ENCODE measurements around the gene GBA3.

GBA3 gene

GRCh38 chr4:22672944-22673343 lies 19.8 kb upstream of the GBA3 start:
- Histone ChIP-seq H2AFZ (ENCODE audit: low read length) (no peak overlapping the region), H3K4me1 (ENCODE audit: insufficient read depth, low read length, severe bottlenecking) (no peaks in the 10 kb centered on the region), H3K9me2 (ENCODE audit: low read depth, low read length) (no peaks in the 10 kb centered on the region), H3F3A (ENCODE audit: insufficient read depth, low read length) (no peaks in the 10 kb centered on the region), H3K27ac (ENCODE audit: low read depth, low read length, poor library complexity, severe bottlenecking) (no peak overlapping the region), H3K4me2 (ENCODE audit: low read length) (no peak overlapping the region), H3K27me3 (ENCODE audit: insufficient read depth, low read length) (no peaks in the 10 kb centered on the region), H4K20me1 (ENCODE audit: insufficient read depth, low read length) (no peaks in the 10 kb centered on the region), H3K79me2 (ENCODE audit: insufficient read depth, low read length) (no peaks in the 10 kb centered on the region), H3K4me3 (ENCODE audit: low read depth, low read length, poor library complexity, severe bottlenecking) (no peak overlapping the region), H3K9me3 (ENCODE audit: low read length) (no peaks in the 10 kb centered on the region), H3K9ac (ENCODE audit: low read length) (no peak overlapping the region), H3K36me3 (ENCODE audit: insufficient read depth, low read length) (no peaks in the 10 kb centered on the region)
- TF ChIP-seq CTCF (IDR thresholded peaks at IDR 0.05; ENCODE audit: low read length) (no peak), EZH2 (IDR thresholded peaks at IDR 0.05; ENCODE audit: borderline replicate concordance, low read length) (no peak)

- H3K9ac ChIP-seq (ENCODE audit: low read length): no peak overlapping the region
- H3K4me3 ChIP-seq (ENCODE audit: low read depth, low read length, poor library complexity, severe bottlenecking): no peak overlapping the region
- no peaks in the 10 kb centered on the region for H3K9me3 ChIP-seq (ENCODE audit: low read length)
- no peak overlapping the region for H2AFZ ChIP-seq (ENCODE audit: low read length)
- no peaks in the 10 kb centered on the region for H3K27me3 ChIP-seq (ENCODE audit: insufficient read depth, low read length)
- H4K20me1 ChIP-seq (ENCODE audit: insufficient read depth, low read length): no peaks in the 10 kb centered on the region
- no peaks in the 10 kb centered on the region for H3K36me3 ChIP-seq (ENCODE audit: insufficient read depth, low read length)
- H3K79me2 ChIP-seq (ENCODE audit: insufficient read depth, low read length): no peaks in the 10 kb centered on the region
- H3K4me1 ChIP-seq (ENCODE audit: insufficient read depth, low read length, severe bottlenecking): no peaks in the 10 kb centered on the region
- H3K9me2 ChIP-seq (ENCODE audit: low read depth, low read length): no peaks in the 10 kb centered on the region
- TF ChIP-seq EZH2 (IDR thresholded peaks at IDR 0.05; ENCODE audit: borderline replicate concordance, low read length) (no peak), CTCF (IDR thresholded peaks at IDR 0.05; ENCODE audit: low read length) (no peak)
- no peaks in the 10 kb centered on the region for H3F3A ChIP-seq (ENCODE audit: insufficient read depth, low read length)
- no peak overlapping the region for H3K27ac ChIP-seq (ENCODE audit: low read depth, low read length, poor library complexity, severe bottlenecking)
- H3K4me2 ChIP-seq (ENCODE audit: low read length): no peak overlapping the region
These were observed 18.0 kb upstream of the GBA3 start for GRCh38 chr4:22674700-22675099.

GRCh38 chr4:22676063-22676462 lies 16.7 kb upstream of the GBA3 start:
- H3K27ac ChIP-seq (ENCODE audit: low read depth, low read length, poor library complexity, severe bottlenecking): no peak overlapping the region
- no peaks in the 10 kb centered on the region for H3F3A ChIP-seq (ENCODE audit: insufficient read depth, low read length)
- no peak overlapping the region for H3K4me2 ChIP-seq (ENCODE audit: low read length)
- no peak overlapping the region for H3K4me3 ChIP-seq (ENCODE audit: low read depth, low read length, poor library complexity, severe bottlenecking)
- no peak overlapping the region for H2AFZ ChIP-seq (ENCODE audit: low read length)
- no peaks in the 10 kb centered on the region for H3K27me3 ChIP-seq (ENCODE audit: insufficient read depth, low read length)
- no peaks in the 10 kb centered on the region for H3K9me3 ChIP-seq (ENCODE audit: low read length)
- no peaks in the 10 kb centered on the region for H3K36me3 ChIP-seq (ENCODE audit: insufficient read depth, low read length)
- no peaks in the 10 kb centered on the region for H4K20me1 ChIP-seq (ENCODE audit: insufficient read depth, low read length)
- no peak overlapping the region for H3K9ac ChIP-seq (ENCODE audit: low read length)
- no peaks in the 10 kb centered on the region for H3K9me2 ChIP-seq (ENCODE audit: low read depth, low read length)
- TF ChIP-seq EZH2 (IDR thresholded peaks at IDR 0.05; ENCODE audit: borderline replicate concordance, low read length) (no peak), CTCF (IDR thresholded peaks at IDR 0.05; ENCODE audit: low read length) (no peak)
- no peaks in the 10 kb centered on the region for H3K4me1 ChIP-seq (ENCODE audit: insufficient read depth, low read length, severe bottlenecking)
- no peaks in the 10 kb centered on the region for H3K79me2 ChIP-seq (ENCODE audit: insufficient read depth, low read length)

Data from OCI-LY1 (cell line).